NCI-H748 treated with DMSO at 0.1 percent for 48 hours (cell line): ENCODE results near the gene KCNT2.
"Not testable (repeated sequence)": the region's sequence is repeated elsewhere in the genome, so short reads cannot be mapped to it uniquely, and the experiment has no call there.

ENCODE experiments used
- DNase-seq: peaks from one replicate; lab custom pipeline; 2025; lab: John Stamatoyannopoulos, UW

The KCNT2 gene

DNA sequence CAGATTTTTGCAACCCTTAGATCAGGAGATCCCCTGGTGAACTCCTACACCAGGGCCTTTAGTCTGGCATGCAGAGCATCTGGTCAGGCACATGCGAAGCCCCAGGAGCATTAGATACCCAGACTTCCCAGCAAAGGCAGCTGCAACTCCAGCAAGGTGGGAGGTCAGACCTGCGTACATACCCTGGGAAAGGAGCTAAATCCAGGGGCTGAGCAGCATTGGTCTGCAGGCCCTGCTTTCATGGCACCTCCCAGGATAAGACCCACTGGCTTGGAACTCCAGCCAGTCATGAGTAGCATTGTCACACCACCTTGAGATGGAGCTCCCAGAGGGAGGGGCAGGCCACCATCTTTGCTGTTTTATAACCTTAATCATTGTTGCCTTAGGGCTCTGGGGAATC lies 92.3 kb downstream of the KCNT2 start:
- no peak for DNase-seq

DNA sequence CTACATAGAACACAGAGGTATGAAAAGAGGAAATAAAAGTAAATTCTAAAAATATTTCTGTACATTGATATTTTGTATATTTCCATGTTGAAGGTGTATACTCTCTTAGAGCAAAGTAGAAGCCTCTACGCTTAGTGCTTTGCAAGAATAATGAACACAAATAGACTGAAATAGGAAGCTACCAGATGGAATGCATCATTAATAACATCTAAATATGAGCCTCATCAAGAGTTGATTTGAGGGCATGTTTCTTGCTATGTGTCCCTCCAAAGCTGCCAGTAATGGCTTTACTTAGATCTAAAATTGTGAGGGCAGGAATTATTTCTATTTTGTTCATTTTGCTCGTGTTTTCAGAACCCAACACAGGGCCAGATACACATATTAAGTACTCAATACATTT lies 94.4 kb downstream of the KCNT2 start:
- no peak for DNase-seq

DNA sequence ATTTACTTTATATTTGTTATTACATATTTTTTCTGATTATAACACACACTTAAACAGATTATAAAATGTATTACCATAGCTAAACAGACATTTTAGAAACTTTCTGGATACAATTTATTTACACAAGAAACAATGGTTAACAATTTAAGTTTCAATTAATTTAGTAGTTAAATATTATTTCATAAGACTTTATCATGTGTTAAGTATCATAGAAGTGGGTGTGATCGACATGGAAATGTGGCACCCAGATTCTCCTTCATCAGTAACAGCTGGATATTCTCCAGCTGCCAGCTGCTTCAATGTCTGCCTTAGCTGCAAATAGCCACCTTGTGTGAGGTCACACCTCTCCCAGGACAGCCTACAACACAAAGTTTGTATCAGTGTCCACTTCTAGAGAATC lies 97.8 kb downstream of the KCNT2 start:
- DNase-seq = no peak

DNA sequence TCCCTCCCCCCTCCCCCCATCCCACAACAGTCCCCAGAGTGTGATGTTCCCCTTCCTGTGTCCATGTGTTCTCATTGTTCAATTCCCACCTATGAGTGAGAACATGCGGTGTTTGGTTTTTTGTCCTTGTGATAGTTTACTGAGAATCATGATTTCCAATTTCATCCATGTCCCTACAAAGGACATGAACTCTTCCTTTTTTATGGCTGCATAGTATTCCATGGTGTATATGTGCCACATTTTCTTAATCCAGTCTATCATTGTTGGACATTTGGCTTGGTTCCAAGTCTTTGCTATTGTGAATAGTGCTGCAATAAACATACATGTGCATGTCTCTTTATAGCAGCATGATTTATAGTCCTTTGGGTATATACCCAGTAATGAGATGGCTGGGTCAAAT lies 104.0 kb downstream of the KCNT2 start:
- not testable (repeated sequence) for DNase-seq

DNA sequence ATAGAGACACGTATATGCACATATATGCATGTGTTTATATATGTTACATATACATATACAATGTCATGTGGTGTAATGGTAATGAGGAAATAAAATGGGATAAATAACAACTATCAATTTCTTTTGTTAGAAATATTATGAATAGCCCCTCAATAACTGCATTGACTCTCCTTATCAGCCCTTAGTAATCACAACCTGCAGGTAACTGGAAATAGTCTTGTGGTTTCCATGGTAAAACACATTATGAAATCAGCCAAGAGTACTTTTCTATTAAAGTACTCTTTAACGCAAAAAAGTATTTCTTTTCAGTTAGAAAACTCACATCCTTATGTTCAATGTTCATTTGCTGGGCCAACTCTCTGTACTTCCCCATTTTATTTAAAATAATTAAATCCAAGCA lies 105.8 kb downstream of the KCNT2 start:
- DNase-seq = no peak

DNA sequence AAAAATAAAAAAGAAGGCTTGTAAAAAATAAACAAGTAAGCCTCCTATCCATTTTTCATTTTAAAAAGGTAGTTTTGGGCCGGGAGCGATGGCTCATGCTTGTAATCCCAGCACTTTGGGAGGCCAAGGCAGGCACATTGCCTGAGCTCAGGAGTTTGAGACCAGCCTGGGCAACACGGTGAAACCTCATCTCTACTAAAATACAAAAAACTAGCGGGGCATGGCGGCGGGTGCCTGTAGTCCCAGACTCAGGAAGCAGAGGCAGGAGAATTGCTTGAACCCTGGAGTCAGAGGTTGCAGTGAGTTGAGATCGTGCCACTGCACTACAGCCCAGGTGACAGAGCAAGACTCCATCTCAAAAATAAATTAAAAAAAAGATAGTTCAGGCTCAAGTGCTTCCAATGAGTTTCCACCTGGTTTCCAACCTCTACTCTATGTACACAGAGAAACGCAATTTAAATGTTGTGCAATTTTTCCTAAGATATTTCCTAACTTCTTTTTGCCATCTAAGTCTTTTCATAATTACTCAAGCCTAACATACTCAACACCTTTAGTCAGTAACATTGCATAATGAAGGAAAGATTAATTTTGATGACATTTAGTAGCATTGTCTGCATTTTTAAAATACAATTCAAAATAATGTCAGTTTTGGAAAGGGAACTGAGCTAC lies 106.3 kb downstream of the KCNT2 start:
- no peak for DNase-seq

DNA sequence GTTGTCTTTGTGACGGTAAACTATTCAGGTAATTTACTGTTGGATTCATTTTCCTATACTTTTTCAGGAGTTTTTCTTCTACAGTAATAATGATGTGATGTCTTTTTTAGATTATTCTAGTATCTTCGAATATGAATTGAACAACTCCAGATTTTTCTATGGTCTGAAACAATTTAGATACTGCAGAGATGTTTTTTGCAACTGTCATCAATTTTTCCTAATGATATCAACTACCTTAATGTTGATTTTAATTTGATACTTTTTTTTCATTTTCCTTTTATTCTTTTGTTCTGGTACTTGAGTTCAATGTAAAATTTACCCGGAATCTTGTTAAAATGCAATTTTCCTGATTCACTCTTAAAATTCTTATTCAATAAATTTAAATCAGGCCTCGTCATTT lies 110.4 kb downstream of the KCNT2 start:
- no peak for DNase-seq

DNA sequence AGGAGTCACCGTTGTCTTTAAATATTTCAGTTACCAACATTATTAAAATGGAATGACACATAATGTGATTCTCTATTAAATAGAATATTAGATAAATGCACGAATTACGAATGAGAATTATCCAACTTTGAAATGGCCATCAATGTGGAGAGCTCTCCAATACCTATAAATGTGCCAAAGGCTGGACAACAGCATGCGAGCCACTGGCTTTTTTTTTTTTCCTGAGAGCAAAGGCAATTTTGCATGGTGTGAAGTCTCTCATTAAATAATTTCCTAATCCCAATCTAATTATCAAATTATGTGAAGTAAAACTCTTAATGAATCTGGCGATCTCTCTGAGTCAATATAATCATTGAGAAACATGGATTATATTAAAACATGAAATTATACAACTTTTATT lies 113.5 kb downstream of the KCNT2 start:
- no peak for DNase-seq

DNA sequence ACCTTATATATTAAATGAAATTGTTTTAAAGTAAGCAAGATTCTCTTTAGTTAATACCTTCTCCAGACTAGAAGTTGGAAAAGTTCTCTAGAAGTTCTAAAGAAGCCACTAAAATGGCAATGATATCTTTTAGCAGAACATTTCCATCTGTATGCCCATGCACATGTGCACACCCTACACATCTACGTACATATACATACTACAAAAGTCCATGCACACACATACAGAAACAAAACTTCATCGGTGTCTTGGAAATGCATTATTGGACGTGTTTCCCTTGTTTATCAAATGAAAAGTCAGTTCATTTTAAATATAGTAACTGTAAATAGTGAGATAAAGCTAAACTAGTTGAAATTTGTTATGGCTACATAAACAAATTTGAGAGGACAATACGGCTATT lies 114.4 kb downstream of the KCNT2 start:
- DNase-seq = no peak

DNA sequence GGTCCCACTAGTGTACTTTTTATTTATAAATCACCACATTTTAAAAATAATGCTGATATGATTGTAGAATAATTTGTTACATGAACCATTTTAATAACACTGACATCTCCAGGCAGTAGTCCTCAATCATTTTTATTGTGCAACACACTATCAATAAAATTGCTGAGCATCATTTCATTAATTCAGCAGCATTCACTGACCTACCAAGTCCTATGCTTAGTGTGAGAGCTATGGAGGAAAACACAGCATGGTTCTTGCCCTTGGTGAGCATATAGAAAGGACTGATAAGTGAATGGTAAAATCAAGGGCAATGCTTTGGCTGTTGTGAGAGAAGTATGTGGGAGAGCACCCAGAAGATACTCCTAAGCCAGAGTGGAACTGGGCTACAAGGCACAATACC lies 119.7 kb downstream of the KCNT2 start:
- no peak for DNase-seq

DNA sequence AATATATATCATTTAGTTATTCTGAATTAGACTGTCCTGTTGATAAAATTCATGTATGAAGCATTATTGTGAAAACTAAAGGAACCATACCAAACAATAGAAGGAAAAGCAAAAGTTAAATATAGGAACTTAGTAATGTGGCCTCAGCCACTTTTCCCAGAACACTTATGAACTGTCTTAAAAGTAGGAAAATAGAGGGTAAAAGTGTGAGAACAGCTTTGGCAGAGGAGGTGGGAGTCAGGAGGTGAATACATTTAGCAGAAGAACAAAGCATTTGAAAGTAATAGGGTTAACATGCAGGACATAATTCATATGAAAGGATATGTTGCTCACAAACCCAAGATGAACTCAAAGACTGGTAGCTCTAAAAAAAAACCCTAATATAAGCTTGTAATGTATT lies 121.9 kb downstream of the KCNT2 start:
- DNase-seq = no peak

DNA sequence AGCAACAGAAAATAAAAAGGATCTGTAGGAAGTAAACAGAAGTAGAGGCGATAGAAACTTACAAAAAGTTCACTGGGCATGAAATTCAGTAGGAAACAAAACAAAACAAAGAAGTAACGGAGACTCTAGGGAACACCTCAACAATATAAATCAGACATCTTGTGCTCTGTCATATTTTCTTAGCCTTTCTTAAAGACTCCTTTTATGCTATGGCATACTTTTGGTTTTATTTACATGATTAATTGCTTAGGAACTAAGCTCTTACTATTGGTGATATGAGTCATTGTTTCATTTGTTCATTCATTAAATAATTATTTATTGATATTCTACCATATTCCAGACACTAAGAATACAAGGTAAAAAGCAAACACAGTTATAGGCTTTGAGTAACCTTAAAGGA lies 126.6 kb downstream of the KCNT2 start:
- no peak for DNase-seq

DNA sequence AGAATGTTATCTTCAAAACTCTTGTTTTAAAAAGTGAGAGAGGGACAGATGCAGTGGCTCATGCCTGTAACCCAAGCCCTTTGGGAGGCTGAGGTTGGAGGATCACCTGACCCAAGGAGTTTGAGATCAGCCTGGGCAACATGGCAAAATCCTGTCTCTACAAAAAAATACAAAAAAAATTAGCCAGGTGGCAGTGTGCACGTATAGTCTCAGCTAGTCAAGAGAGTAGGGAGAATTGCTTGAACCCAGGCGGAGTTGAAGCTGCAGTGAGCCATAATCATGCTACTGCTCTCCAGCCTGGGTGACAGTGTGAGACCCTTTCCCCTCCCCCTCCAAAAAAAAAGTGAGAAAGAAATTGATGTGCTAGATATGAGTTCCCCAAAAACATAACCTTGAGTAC lies 131.0 kb downstream of the KCNT2 start:
- no peak for DNase-seq

DNA sequence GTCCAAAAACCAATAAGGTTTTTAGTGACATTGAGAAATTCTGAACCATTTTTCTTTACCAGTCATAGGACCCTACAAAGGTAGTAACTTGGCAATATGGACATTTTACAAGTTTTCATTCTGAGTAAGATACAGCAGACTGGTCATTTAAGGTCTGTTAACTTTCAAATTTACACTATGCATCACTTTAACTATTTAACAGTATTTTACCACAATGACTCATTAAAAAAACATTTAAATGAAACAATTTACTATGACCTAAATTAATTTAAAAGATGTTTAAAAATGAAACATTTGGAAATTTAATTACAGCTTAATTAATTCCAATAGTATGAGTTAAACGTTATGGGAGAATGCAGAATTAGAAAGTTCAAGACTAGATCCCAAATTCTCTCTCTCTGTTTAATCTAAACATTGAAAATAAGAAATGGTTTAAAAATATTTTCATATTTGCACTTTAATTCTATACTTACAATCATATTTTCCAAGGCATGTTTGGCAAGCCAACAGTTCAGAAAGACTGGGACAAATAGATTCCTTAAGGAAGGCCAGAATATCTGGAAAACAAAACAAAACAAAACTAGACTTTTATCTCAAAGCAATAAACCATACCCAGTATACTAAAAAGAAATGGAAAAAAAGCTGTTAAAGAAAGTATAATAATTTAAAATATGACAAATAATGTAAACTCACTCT lies 140.9 kb downstream of the KCNT2 start:
- no peak for DNase-seq

DNA sequence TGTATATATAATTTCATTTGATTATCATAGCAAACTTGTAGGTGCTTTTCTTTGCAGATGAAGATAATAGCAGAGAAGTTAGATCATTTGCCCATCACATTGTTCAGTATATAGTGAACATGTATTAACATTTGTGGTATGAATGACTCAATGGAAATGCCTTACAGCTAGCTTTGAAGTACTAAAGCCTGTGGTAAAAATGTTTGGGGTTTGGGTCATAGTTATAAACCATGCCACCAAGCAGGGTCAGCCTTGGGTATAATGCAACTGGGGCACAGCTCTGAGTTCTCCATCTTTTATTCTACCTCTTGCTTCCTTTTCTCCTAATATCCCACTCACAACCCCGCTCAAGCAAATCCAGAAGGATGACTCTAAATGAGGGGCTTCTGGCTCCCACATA lies 141.6 kb downstream of the KCNT2 start:
- no peak for DNase-seq

DNA sequence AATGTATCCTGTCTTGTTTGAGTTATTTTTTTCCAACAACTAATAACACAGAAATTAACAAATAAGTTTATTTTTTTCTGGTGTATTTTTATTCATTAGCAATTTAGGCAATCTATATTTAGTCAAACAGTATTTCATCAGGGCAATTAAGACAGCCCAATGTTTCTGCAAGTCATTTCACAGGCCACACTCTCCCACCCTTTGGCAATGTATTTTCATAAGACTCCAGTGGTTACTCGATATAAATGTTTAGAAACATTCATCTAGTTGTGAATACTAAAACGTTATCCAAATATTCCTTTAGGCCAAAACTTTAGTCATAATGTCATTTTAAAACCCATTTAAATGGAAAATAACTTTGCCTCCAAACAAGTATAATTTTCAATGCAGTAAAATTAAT lies 142.1 kb downstream of the KCNT2 start:
- DNase-seq = no peak

DNA sequence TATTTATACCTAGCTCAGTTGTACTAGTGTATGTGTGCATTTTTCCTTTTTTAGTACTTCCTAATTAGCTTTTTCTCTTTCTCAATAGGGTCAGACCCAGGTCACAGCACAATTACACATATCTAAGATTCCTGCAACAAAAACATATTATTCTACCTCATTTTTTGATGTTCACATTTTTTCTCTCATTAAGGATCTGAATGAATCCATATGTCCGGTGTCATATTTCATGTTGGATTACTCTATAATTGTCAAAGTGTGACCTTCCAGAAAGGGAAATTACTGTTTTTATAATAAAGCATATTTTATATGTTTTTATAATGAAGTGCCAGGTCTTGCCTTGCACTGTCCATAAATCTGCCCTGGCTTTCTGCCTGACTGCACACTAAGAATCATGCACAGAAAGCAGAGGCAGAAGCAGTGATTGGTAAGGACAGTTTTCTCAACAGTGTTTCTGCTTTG lies 143.7 kb downstream of the KCNT2 start:
- DNase-seq = no peak

DNA sequence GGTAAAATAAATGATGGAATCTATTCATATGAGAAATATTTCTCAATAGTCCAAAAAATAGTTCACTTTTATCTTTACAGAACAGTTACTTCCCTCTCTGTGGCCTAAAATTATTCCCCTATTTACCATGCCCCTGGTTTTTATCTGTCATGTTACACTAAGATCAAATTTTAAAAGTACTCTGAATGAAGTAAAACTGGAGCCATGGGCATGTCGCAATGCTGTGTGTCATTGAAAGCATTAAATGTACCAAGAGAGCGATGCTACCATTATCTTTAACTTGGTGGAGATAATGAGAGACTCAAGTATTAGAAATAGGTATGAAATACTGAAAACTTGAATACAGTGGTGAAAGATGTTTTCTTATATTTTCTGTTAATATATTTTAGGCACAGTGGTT lies 146.2 kb downstream of the KCNT2 start:
- no peak for DNase-seq

DNA sequence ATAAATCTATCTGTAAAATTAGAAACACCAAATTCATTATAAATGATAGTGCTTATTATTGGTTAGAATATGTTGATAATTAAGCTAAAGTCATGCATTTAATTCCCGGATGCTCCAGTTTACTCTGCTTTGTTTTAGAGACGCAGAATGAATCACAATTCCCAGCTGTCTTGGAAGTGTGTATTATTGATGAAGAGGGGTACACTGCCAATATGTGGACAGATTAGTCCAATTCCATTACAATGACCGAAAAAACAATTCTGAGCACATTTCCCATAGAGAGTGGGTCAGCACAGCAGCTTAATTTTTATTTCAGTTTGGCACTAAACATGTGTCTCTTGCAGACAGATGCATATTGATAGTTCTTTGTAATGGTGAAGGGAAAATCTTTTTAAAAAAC lies 146.7 kb downstream of the KCNT2 start:
- DNase-seq = no peak

DNA sequence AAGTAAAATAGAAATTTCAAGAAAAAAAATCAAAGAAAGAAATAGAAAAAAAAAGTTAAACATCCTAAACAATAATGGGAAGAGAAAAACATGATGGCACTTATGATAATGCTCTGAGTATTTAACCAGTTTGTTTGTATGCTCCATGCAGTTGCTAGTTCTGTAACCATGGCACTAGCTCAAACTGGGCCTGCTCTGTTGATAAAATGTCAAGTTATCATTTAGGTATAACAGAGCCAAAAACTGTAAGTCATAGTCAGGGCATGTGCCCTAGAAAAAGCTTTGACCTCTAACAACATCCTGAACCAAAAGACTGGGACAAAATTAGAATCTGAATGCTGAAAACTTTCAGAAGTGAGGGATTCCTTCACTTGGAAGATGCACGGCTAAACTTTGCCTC lies 148.9 kb downstream of the KCNT2 start:
- DNase-seq = no peak

DNA sequence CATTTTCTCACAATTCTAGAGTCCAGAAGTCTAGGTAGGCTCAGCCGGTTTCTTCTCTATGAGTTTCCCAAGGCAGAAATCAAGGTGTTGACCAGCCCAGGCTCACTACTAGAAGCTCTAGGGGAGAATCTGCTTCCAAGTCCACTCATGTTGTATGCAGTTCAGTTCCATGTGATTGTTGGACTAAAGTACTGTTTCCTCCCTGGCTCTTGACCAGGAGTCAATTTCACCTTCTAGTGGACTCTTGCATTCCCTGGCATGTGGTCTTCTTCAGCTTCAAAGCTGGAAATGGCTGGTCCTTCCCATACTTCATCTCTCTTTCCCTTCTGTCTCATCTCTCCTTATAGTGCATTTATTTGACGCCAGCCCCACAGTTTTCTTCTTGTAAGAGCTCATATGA lies 153.4 kb downstream of the KCNT2 start:
- DNase-seq = no peak

DNA sequence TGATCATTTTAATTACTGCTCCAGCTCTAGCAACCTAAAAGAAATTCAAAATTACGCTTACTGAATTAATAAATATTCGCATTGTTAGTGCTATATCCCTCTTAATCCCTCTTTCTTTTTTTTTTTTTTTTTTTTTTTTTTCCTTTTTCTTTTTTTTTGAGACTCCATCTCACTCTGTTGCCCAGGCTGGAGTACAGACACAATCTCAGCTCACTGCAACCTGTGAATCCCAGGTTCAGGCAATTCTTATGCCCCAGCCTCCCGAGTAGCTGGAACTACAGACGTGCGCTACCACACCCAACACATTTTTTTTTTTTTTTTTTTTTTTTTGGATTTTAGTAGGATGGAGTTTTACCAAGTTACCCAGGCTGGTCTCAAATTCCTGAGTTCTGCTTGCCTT lies 157.1 kb downstream of the KCNT2 start:
- DNase-seq = no peak

DNA sequence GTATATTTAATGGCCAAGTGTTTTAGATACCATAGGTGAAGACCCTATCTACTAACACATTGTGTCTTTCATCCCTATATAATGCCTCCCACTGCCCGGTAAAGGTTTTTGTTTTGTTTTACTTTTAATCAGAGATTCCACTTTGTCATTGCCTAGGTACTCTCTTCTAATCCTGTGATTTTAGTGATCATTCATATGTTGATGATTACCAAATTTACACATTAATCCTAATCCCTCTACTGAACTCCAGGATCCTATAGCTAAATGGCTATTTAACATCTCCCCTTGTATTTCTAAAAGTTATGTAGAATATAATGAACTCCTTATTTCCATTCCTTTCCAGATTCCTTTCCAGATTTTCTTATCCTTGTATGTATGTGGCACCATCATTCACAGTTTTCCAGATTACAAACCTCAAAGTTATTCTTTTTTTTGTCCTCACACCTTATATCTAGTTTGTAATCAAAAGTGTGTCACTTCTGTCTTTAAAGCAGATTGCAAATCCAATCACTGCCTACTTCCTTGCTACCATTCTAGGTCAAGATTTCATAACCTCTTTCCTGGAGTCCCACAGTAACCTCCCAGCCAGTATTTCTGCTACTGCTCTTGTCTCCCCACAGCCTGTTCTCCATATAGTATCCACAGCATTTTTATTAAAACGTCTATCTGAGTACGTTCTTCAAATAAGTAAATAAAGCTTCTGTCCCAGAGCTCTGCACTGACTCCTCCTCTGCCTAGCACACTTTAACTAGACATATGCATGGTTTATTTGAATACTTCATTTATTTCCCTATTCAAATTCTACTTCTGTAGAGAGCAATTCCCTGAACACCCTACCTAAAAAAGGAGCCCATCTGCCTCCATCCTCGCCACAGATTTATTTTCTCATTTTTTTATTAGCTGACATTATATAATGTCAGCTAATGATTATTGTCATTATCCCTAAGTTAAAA lies 157.8 kb downstream of the KCNT2 start:
- no peak for DNase-seq
